HG02763 (cell line): ENCODE data around the gene MAPK8.
A peak's percentile ranks its signal among the peaks of the same experiment; 100 is the strongest.

Experiments
- ATAC-seq: cut with Tn5 transposase; IDR thresholded peaks from one replicate; pipeline ENCODE4 v1.9.1; 2021; ENCODE audit warnings: mild to moderate bottlenecking, moderate library complexity; ENCODE audit not compliant: unreplicated experiment

Gene MAPK8

DNA sequence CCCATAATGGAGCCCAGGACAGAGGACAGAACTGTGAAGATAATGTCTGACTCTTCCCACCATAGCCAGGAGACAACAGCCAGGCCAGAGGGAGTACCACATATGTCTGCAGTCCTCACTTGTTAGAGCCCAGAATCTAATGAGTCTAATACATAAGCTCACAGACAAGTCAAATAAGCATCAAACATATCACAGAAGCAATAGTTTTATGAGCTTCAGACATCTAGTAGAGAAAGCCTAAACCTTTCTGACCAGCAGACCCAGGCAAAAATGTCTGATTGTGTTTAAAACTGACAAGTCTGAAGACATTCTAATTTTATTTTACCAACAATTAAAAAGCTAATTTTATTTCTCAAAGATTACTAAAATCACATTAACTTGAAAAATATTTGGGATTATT, 75.5 kb downstream of the MAPK8 start:
- no peak for ATAC-seq

DNA sequence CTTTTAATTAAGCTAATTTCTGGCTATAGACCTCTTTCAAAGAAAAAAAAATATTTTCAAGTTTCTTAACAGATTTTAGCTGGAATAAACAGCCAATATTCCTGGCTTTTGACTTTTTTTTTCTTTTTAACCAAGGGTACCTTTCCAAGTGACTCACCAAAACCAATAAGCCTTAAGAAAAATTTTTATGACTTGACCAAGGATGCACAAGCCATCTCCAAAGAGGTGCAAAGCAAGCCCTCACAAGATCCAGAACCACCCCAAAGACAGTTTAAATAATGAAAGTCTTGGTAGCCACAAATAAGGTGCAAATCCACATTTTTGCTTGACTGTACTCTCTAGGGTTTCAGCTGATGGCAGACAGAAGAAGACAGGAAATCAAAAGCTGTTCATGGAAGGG, 76.5 kb downstream of the MAPK8 start:
- ATAC-seq: no peak

DNA sequence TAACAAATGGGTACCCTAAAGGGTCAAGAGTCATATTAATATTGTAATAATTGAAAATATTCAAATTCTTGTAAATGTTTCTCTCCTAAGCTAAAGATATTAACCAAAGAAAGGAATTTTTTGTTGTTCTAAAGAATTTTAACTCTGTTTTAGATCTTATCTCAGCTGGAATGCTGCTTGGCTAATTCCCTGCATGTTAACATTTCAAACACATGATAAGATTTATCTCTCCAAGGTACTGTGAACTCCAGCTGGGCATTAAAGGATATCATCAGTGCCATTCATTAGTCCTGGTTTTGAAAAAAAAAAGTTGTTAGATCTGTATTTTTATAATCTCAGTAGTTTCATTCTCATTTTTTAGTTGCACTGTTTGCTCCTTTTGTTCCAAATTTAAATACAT, 76.9 kb downstream of the MAPK8 start:
- ATAC-seq: no peak

GRCh38 chr10:48384699-48384982, 78.2 kb downstream of the MAPK8 start:
- no peak for ATAC-seq

DNA sequence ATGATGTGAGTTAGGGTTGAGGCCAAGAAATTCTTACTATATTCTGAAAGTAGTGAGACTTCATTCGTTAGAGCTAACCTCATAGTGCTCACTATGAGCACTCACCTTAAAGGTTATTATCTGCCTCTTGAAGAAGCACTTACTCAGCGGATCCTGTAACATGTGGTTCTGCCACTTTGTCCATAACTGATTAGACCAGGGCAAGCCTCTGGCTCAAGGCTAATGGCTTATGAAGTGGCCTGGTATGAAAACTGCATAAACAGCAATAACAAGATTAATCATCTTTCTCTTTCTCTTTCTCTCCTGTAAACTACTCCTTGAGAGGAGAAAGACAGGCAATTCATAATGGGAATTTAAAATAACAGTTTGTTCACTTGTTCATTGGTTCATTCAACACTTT, 82.8 kb downstream of the MAPK8 start:
- ATAC-seq: no peak

DNA sequence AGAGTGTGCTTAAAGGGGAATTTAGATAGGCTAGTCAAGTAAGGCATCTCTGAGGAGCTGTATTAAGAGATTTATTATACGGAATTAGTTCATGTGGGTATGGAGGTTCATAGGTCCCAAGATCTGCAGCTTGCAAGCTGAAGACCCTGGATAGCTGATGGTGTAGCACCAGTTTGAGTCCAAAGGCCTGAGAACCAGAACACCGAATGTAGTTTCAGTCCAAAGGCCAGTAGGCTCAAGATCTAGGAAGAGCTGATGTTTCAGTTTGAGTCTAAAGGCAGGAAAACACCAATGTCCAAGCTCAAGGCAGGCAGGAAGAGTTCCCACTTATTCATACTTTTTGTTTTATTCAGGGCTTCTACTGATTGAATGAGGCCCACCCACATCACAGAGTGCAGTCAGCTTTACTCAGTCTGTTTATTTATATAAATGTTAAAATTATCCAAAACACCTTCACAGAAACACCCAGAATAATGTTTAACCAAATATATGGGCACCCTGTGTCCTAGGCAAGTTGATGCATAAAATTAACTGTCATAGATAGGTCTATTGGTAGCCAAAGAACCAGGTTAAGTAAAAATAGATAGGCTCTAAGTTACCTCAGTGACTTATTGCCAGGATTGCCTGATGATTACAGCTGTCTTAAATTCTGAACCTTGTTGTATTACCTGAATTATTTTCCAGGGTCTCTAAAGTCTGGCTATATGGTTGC, 83.5 kb downstream of the MAPK8 start:
- no peak for ATAC-seq

DNA sequence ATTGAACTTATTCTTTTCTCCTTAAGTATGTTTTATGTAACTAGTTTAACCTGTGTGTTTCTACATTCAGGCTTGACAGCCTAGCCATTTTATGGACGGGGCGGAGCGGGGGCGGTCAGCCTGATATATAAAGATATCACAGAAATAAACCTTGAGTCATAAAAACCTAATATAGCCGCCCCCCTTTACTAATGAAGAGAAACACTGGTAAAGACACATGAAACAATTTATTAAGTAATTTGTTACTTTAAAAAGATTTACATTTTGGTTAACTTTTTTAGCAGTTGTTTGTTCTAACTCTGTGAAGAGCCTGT, 84.0 kb downstream of the MAPK8 start:
- ATAC-seq: no peak

DNA sequence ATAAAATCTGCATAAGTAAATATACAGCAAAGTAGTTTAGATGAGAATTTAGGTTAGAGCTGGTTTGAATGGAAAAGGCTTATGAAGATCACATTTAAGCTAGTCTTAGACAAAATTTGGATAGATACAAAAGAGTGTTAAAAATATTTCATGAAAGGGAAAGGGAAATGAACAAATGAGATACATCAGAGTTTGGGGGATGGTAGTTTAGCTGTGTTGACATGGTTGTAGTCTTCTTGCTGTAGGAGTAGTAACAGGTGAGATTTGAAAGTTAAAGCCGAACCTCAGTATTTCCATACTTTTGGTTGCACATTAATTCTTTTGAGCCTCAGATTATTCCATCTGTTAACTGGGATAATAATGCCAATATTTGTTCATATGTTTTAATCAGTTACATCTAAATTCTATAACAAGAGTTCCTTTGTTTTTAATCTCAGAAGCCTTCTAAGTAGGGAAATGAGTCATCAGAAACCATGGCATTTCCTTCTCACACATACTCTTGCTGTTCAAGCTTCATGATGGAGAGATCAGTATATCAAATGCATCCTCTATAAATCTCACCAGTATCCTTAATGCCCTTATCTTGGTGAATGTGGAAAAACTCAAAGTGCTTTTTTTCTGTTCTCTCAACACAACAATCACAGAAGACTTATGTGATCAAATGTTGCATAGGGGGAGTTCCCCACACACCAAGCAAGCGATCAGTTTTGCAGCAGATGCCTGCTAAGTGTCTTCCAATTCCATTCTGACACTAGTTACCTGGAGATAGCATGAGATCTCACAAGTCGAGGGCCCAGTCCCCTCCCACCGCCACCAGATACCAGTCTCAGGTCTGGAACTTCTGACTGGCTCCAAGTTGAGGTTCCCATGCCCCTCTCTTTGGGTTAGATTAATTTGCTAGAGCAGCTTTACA, 84.7 kb downstream of the MAPK8 start:
- peak; percentile 50 for ATAC-seq

DNA sequence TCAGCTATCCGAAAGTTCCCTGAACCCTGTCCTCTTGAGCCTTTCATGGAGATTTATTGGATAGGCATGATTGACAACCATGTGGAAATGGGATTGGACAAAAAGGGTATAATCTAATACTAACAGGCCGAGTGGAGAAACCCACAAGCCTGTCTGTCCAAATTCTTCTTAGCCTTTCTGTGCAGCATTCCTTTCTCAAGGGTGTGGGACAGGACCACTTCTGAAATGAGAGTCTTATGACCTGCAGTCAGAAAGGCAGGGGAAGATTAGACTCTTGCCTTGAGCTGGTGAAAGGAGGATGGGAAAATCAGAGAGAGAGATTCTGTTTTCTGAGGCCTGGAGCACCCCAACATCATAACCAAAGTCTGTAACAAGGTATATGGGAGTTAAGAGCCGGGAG, 85.5 kb downstream of the MAPK8 start:
- no peak for ATAC-seq

DNA sequence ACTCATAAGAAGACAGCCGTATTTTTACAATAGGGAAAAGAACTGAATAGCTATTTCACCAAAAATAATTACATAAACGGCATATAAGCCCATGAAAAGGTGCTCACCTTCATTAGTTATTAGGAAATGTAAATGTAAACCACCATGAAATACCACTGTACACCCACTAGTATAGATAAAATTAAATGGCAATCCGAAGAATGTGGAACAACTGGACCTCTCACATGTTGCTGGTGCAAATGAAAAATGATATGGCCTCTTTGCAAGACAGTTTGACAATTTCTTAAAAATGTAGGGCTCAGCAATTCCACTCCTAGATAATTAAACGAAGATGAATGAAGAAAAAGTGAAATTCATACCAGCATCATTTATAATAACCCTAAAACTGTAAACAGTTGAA, 91.8 kb downstream of the MAPK8 start:
- no peak for ATAC-seq

DNA sequence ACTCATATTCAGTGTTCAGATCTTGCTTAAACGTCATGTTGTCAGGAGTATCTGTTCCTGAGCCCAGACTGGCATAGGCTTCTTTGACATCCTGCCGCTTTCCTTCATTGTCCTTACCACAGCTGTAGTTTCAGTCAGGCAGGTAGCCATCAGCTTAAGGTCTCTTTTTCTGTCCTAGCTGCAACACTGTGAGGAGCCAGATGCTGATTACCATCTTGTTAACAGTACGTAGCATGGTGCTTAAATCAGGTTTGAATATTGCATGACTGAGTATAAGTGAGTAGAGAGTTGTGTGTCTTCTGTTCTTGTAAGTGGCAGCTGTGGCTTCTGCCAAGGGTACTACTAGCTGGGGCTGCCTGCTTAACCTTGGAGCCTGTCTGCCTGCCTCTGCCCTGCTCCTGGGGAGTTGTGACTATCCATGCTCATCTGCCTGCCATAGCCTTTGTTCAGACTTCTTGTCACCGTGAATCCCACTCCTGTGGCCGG, 92.6 kb downstream of the MAPK8 start:
- ATAC-seq: no peak

GRCh38 chr10:48399551-48399950, 93.1 kb downstream of the MAPK8 start:
- ATAC-seq: no peak

- ATAC-seq: no peak
These were observed 93.8 kb downstream of the MAPK8 start for GRCh38 chr10:48400129-48400849.

DNA sequence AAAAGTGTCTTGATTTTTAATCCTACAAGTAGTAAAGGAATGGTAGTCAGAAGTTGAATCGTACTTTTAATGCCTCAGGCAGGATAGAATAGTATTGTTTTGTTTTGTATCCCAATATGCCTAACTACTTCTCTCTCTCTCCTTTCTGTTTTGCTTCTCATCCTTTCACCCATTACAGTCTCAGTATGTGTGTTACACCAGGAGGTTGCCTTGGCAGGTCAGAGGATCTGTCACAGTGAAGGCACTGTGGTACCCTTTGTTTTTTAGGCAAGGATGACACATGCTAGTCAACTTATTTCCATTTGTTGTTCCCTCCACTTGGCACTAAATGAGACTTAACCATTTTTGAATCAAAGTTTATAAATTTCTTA, 94.4 kb downstream of the MAPK8 start:
- no peak for ATAC-seq

DNA sequence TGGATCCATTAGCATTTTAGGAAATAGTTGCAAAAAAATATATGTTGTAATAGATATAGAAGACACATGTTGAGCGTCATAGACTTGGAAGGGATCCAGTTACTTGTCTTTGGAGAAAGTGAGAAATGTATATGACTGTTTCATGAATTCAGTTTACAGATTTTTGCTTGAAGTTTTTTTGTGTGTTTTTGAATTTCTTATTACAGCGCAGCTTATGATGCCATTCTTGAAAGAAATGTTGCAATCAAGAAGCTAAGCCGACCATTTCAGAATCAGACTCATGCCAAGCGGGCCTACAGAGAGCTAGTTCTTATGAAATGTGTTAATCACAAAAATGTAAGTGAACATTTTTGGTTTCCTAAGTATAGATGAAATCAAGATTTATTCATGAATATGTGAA, 98.2 kb downstream of the MAPK8 start:
- no peak for ATAC-seq

GRCh38 chr10:48406204-48406603, 99.7 kb downstream of the MAPK8 start:
- ATAC-seq: no peak

DNA sequence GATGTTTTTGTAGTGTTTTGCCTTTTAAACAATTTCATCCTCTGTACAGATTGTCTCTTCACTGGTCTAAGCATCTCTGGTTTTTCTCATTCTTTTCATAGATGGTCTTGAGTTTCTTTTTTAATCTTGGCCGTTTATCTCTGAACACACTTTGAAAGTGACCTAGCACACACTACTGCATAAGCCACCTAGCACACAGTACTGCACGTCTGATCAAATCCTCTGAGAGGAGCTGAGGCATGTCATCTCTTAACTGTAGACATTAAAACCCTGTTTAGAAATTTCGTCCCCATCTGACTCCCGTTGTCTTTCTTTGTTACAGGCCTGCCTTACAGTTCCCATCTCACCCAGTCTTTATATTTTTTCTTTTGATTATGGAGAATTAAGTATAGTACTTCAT, 100.2 kb downstream of the MAPK8 start:
- ATAC-seq: no peak

DNA sequence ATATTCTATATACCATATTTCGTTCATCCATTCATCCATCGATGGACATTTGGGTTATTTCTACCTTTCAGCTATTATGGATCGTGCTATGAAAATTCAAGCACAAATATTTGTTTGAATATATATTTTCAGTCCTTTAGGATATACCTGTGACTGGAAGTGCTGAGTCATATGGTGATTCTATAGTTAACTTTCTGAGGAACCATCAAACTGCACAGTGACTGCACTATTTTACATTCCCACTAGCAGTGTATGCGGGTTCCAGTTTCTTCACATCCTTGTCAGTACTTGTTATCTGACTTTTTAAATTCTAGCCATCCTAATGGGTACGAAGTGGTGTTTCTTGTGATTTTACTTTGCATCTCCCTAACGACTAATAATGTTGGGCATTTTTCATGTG, 104.0 kb downstream of the MAPK8 start:
- ATAC-seq: no peak

GRCh38 chr10:48411510-48411909, 105.0 kb downstream of the MAPK8 start:
- ATAC-seq: no peak

GRCh38 chr10:48412081-48412480, 105.6 kb downstream of the MAPK8 start:
- no peak for ATAC-seq

DNA sequence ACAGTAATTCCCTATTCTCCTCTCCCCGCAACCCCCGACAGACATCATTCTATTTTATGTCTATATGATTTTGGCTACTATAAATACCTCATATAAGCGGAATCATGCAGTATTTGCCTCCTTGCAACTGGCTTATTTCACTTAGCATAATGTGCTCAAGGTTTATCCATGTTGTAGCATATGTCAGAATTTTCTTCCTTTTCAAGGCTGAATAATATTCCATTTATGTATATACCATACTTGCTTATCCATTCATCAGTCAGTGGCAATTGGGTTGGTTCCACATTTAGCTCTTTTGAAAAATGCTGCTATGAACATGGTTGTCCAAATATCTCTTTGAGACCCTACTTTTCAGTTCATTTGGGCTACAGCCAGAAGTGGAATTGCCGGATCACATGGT, 106.5 kb downstream of the MAPK8 start:
- ATAC-seq: no peak

DNA sequence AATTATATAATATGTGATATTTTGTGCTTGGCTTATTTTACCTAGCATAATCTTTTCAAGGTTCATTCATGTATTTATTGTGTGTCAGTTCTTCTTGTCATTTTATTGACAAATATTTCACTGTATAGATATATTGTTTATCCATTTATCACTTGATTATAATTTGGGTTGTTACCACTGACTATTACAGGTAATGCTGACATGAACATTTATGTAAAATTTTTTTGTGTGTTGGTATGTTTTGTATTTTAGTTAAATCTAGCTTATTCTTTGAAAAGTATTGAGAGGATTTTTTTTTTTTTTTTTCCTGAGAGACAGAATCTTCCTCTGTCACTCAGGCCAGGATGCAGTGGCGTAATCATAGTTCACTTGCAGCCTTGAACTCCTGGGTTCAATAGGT, 107.7 kb downstream of the MAPK8 start:
- no peak for ATAC-seq
